ENCODE results near the gene ANKH. TPM values are rescaled to one million over a fixed set of nuclear protein-coding genes. Genes with fewer than 3 reads are reported as not detected.

The ANKH gene
- total RNA-seq, 2 experiments from 2014 or later: 83.7 to 87.0 TPM

- ChIA-PET CTCF (interaction anchor here (1.5 to 2.0 kb wide), 3 partner anchors 9 to 326 kb away, joined by 5 to 7 read pairs (median 7); no protein-coding TSS in a partner anchor), POLR2A (interaction anchor here (1.0 to 3.8 kb wide), 5 partner anchors 9 to 310 kb away, joined by 4 to 19 read pairs (median 8); partner anchors contain the start of gene OTULIN)
- Mint-ChIP-seq H3K27ac (peak overlapping the region; percentile 92), H3K4me1 (peaks cover 72% of the 10 kb centered on the region), H3K36me3 (ENCODE audit: low read depth) (peaks cover 61% of the 10 kb centered on the region), H3K27me3 (no peaks in the 10 kb centered on the region), H3K4me3 (peak overlapping the region; percentile 64), H3K9me3 (no peaks in the 10 kb centered on the region)
- peak; percentile 68 for DNase-seq
Measured at GRCh38 chr5:14676320-14676719, 195.3 kb downstream of the ANKH start.

DNA sequence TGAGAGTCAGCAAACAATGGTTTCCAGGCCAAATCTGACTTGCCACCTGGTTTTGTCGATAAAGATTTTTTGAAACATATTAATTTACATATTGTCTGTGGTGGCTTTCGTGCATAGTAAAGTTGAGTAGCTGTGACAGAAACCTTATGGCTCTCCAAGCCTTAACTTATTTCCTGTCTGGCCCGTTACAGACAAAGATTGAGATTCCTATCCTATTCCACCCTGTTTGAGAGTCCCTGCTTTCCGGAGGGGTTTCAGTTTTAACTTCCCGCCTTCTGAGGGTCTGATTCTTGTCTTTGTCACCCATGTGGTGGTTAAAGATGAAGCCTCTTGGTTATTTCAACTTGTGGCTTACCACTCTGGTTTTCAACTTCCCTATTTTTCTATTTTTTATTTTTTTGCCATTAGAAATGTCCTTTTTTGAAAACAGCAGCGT is 195.7 kb downstream of the ANKH start:
- peaks cover 61% of the 10 kb centered on the region for H3K36me3 Mint-ChIP-seq (ENCODE audit: low read depth)
- ChIA-PET CTCF (interaction anchor here (0.6 to 2.0 kb wide), 5 partner anchors 9 to 327 kb away, joined by 3 to 9 read pairs (median 7); no protein-coding TSS in a partner anchor), POLR2A (interaction anchor here (1.1 to 3.8 kb wide), 6 partner anchors 8 to 310 kb away, joined by 3 to 19 read pairs (median 7); partner anchors contain the start of gene OTULIN)
- H3K4me3 Mint-ChIP-seq: peak overlapping the region; percentile 64
- peaks cover 76% of the 10 kb centered on the region for H3K4me1 Mint-ChIP-seq
- DNase-seq: no peak
- peak overlapping the region; percentile 92 for H3K27ac Mint-ChIP-seq
- no peaks in the 10 kb centered on the region for H3K27me3 Mint-ChIP-seq
- H3K9me3 Mint-ChIP-seq: no peaks in the 10 kb centered on the region

DNA sequence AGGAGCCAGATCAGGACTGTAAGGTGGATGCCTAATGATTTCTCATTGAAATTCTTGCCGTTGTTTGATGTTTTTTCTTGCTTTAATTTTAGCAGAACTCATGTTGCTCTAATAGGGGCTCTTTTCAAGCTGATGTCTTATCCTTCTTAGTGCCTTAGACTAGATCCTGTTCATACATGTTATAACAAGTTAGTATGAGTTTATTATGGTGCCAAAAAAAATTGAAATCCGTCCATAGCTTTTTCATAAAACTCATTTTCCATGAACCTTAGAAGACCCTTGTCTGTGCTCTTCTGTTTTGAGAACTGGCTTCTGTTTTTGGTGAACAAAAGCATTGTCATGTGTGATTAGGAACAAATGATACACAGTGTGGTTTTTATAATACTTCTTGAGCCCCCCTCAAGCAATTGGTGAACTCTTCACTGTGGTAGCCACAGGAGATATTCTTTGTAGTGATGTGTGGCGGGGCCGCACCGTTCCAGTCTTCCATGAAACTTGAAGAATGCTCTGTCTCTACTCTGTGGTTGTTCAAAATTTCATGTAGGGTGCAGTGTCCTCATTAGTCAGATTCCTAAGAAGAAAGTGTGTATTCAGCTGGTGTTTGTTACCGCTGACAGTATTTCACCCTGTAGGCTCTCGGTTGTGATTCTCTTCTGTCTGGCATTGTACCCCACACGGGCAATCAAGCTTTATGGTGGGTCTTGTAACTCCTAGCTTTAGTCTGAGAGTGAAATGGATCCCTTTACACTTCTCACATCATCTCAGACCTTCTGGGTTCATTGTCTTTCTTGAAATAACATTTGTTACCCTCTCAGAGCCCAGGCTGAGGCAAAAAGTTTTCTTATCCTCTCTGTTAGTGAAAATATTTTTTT is 196.4 kb downstream of the ANKH start:
- CTCF ChIA-PET: interaction anchor here (0.6 to 2.0 kb wide), 7 partner anchors 8 to 313 kb away, joined by 3 to 9 read pairs (median 5); no protein-coding TSS in a partner anchor
- Mint-ChIP-seq H3K27ac (peak overlapping the region; percentile 92), H3K4me3 (peak overlapping the region; percentile 64), H3K9me3 (no peaks in the 10 kb centered on the region), H3K36me3 (ENCODE audit: low read depth) (peaks cover 58% of the 10 kb centered on the region), H3K4me1 (peaks cover 78% of the 10 kb centered on the region), H3K27me3 (no peaks in the 10 kb centered on the region)
- POLR2A ChIA-PET: interaction anchor here (0.9 to 3.8 kb wide), 6 partner anchors 9 to 309 kb away, joined by 3 to 19 read pairs (median 6); partner anchors contain the start of gene OTULIN
- DNase-seq: no peak

DNA sequence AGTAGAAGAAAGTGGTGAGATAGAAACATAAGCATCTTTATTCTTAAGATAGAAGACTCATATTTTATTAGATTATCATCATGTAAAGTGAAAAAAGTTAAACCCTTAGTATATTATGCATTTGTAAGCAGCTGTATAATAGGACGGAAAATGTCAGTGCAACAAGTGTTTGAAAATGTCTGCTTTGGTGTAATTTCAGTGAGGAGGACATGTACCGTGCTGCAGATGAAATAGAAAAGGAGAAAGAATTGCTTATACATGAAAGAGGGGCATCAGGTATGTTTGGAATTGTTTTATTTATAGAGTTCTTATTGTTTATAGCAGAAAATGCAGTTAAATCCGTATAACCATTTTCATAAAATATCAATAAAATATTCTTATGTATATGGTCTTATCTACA is 198.1 kb downstream of the ANKH start:
- no peak overlapping the region for H3K27ac Mint-ChIP-seq
- H3K36me3 Mint-ChIP-seq (ENCODE audit: low read depth): peaks cover 47% of the 10 kb centered on the region
- DNase-seq: no peak
- H3K9me3 Mint-ChIP-seq: no peaks in the 10 kb centered on the region
- CTCF ChIA-PET: interaction anchor here (1.0 kb wide), 2 partner anchors 10 to 25 kb away, joined by 3 read pairs; partner anchors contain the start of gene OTULIN
- POLR2A ChIA-PET: interaction anchor here (1.0 to 2.5 kb wide), 2 partner anchors 10 to 316 kb away, joined by 3 to 8 read pairs; partner anchors contain the start of gene OTULIN
- H3K4me1 Mint-ChIP-seq: peaks cover 88% of the 10 kb centered on the region
- H3K4me3 Mint-ChIP-seq: no peak overlapping the region
- no peaks in the 10 kb centered on the region for H3K27me3 Mint-ChIP-seq

GRCh38 chr5:14672484-14673394 is 198.8 kb downstream of the ANKH start:
- Mint-ChIP-seq H3K9me3 (no peaks in the 10 kb centered on the region), H3K27ac (peak overlapping the region; percentile 16), H3K4me3 (no peak overlapping the region), H3K27me3 (no peaks in the 10 kb centered on the region), H3K36me3 (ENCODE audit: low read depth) (peaks cover 46% of the 10 kb centered on the region), H3K4me1 (peaks cover 88% of the 10 kb centered on the region)
- POLR2A ChIA-PET: interaction anchor here (1.0 to 2.5 kb wide), 2 partner anchors 9 to 316 kb away, joined by 3 to 8 read pairs; partner anchors contain the start of gene OTULIN
- CTCF ChIA-PET: interaction anchor here (0.6 to 1.0 kb wide), 3 partner anchors 9 to 199 kb away, joined by 3 to 6 read pairs (median 3); partner anchors contain the start of genes ANKH and OTULIN
- no peak for DNase-seq

DNA sequence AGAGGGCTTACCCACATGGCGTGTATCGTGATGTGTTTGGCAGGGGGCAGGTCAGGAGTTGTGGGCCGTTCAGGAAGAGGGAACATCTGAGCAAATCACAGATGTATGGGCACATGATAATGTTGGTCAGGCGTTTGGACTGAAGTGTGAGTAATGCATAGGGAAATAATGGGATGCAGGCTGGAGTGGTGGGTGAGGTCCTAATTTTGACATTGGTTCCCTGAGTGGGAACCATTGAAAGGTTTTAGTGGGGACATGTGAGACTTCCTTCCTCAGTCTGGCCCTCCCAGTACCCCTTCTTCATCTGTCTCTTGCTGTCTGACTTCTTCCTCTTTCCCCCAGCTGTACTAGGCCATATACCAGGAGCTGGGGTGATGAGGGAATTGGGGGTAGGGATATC is 199.5 kb downstream of the ANKH start:
- H3K4me1 Mint-ChIP-seq: peaks cover 90% of the 10 kb centered on the region
- H3K27ac Mint-ChIP-seq: peak overlapping the region; percentile 16
- peaks cover 44% of the 10 kb centered on the region for H3K36me3 Mint-ChIP-seq (ENCODE audit: low read depth)
- DNase-seq: no peak
- H3K9me3 Mint-ChIP-seq: no peaks in the 10 kb centered on the region
- H3K27me3 Mint-ChIP-seq: no peaks in the 10 kb centered on the region
- ChIA-PET POLR2A (interaction anchor here (2.5 kb wide), 1 partner anchor 8 kb away, joined by 8 read pairs; the partner anchor contains the start of gene OTULIN), CTCF (no interaction called here)
- H3K4me3 Mint-ChIP-seq: no peak overlapping the region

DNA sequence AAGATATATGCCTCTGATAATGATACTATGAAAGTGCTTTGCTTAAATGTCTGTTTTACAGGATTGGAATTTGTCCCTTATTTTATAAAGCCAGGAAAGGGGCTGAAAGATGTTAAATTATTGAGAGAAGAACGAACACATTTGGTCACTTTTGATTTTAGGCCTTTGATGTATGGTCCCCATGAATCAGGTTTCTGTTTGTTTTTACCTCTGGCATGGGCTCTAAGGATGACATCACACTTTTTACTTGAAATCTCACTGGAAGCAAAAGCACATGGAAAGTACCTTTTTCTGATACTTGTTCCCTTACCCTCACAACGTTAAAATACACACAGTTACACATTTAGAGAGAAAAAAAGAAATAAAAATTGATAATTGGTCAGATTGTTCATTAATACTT is 200.2 kb downstream of the ANKH start:
- Mint-ChIP-seq H3K27me3 (no peaks in the 10 kb centered on the region), H3K4me3 (peak overlapping the region; percentile 13), H3K4me1 (peaks cover 91% of the 10 kb centered on the region), H3K9me3 (no peaks in the 10 kb centered on the region), H3K36me3 (ENCODE audit: low read depth) (peaks cover 45% of the 10 kb centered on the region), H3K27ac (peak overlapping the region; percentile 75)
- POLR2A ChIA-PET: interaction anchor here (2.5 kb wide), 1 partner anchor 8 kb away, joined by 8 read pairs; the partner anchor contains the start of gene OTULIN
- no peak for DNase-seq
- CTCF ChIA-PET: interaction anchor here (0.7 kb wide), 1 partner anchor 23 kb away, joined by 3 read pairs; no protein-coding TSS in a partner anchor

GRCh38 chr5:14669975-14670374 is 201.6 kb downstream of the ANKH start:
- POLR2A ChIA-PET: interaction anchor here (0.8 to 1.2 kb wide), 4 partner anchors 37 to 203 kb away, joined by 3 to 4 read pairs (median 4); no protein-coding TSS in a partner anchor

DNA sequence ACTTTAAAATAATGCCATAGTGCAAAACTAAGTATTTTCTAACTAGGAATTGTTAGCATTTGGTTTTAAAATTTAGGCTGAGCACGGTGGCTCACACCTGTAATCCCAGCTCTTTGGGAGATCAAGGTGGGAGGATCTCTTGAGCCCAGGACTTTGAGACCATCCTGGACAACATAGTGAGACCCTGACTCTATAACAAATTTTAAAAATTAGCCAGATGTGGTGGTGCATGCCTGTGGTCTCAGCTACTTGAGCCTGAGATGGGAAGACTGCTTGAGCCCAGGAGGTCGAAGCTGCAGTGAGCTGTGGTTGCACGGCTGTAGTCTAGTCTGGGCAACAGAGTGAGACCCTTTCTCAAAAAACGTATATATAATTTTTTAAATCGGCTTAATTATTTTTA is 202.2 kb downstream of the ANKH start:
- POLR2A ChIA-PET: interaction anchor here (1.0 to 1.2 kb wide), 3 partner anchors 38 to 204 kb away, joined by 3 to 4 read pairs (median 3); no protein-coding TSS in a partner anchor
- no peak for DNase-seq
- H3K4me3 Mint-ChIP-seq: no peak overlapping the region
- CTCF ChIA-PET: interaction anchor here (1.0 to 5.2 kb wide), 4 partner anchors 15 to 323 kb away, joined by 3 to 25 read pairs (median 4); no protein-coding TSS in a partner anchor
- no peaks in the 10 kb centered on the region for H3K27me3 Mint-ChIP-seq
- peaks cover 77% of the 10 kb centered on the region for H3K4me1 Mint-ChIP-seq
- peaks cover 44% of the 10 kb centered on the region for H3K36me3 Mint-ChIP-seq (ENCODE audit: low read depth)
- H3K27ac Mint-ChIP-seq: no peak overlapping the region
- no peaks in the 10 kb centered on the region for H3K9me3 Mint-ChIP-seq

More at GRCh38 chr5:14669975-14670374, 201.6 kb downstream of the ANKH start:
- H3K4me3 Mint-ChIP-seq: no peak overlapping the region
- CTCF ChIA-PET: interaction anchor here (1.0 to 5.2 kb wide), 3 partner anchors 15 to 323 kb away, joined by 3 to 25 read pairs (median 4); no protein-coding TSS in a partner anchor
- H3K27me3 Mint-ChIP-seq: no peaks in the 10 kb centered on the region
- H3K4me1 Mint-ChIP-seq: peaks cover 81% of the 10 kb centered on the region
- DNase-seq: no peak
- no peaks in the 10 kb centered on the region for H3K9me3 Mint-ChIP-seq
- peak overlapping the region; percentile 70 for H3K27ac Mint-ChIP-seq
- H3K36me3 Mint-ChIP-seq (ENCODE audit: low read depth): peaks cover 47% of the 10 kb centered on the region

DNA sequence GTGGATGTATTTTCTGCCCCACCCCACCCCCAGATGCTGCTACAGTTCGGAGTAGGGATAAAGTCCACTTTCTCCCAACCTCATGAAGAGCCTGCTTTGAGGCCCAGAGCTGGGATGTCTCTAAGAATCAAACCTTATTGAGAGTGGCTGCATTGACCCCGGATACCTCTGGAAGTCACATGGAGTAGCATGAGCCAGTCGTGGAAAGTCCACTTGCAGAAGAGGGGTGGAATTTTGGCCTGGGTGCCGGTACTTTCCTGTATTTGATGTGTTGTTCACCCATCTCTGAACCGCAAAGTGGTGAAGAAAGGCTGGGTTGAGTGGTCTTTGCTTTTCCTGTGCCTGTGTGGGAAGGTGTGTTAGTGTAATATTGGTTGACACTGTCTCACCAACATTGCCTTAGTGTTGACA is 203.4 kb downstream of the ANKH start:
- CTCF ChIA-PET: interaction anchor here (1.4 to 5.2 kb wide), 3 partner anchors 8 to 302 kb away, joined by 4 to 25 read pairs (median 7); no protein-coding TSS in a partner anchor
- Mint-ChIP-seq H3K36me3 (ENCODE audit: low read depth) (peaks cover 43% of the 10 kb centered on the region), H3K27ac (peak overlapping the region; percentile 74), H3K4me3 (peak overlapping the region; percentile 88), H3K4me1 (peaks cover 77% of the 10 kb centered on the region), H3K27me3 (no peaks in the 10 kb centered on the region), H3K9me3 (no peaks in the 10 kb centered on the region)
- POLR2A ChIA-PET: interaction anchor here (1.4 to 2.7 kb wide), 4 partner anchors 11 to 302 kb away, joined by 3 to 11 read pairs (median 7); no protein-coding TSS in a partner anchor
- DNase-seq: peak; percentile 39

GRCh38 chr5:14667770-14668169 is 203.8 kb downstream of the ANKH start:
- ChIA-PET CTCF (interaction anchor here (2.6 to 5.2 kb wide), 2 partner anchors 8 to 17 kb away, joined by 7 to 25 read pairs; no protein-coding TSS in a partner anchor), POLR2A (interaction anchor here (0.6 to 2.7 kb wide), 8 partner anchors 8 to 302 kb away, joined by 3 to 19 read pairs (median 7); no protein-coding TSS in a partner anchor)
- H3K9me3 Mint-ChIP-seq: no peaks in the 10 kb centered on the region
- DNase-seq: peak; percentile 21
- peaks cover 46% of the 10 kb centered on the region for H3K36me3 Mint-ChIP-seq (ENCODE audit: low read depth)
- H3K4me3 Mint-ChIP-seq: peak overlapping the region; percentile 88
- H3K4me1 Mint-ChIP-seq: peaks cover 76% of the 10 kb centered on the region
- peak overlapping the region; percentile 74 for H3K27ac Mint-ChIP-seq
- H3K27me3 Mint-ChIP-seq: no peaks in the 10 kb centered on the region

All from activated CD4-positive, alpha-beta memory T cell treated with anti-CD3 and anti-CD28 coated beads, Interleukin-2, amount 10 ng/mL, durations not matched to agents 7 days and 5 days (primary cell).